Activated T-helper 1 cell treated with Interleukin-2 at 50 U/mL for 16 hours (primary cell): ENCODE results near the gene SNX1.
"Not testable (repeated sequence)": the region's sequence is repeated elsewhere in the genome, so short reads cannot be mapped to it uniquely, and the experiment has no call there.

Experiments
- DNase-seq: peaks from one replicate; pipeline ENCODE4 v3.0.0-alpha.2; 2020; ENCODE audit warnings: low read depth

Gene SNX1

DNA sequence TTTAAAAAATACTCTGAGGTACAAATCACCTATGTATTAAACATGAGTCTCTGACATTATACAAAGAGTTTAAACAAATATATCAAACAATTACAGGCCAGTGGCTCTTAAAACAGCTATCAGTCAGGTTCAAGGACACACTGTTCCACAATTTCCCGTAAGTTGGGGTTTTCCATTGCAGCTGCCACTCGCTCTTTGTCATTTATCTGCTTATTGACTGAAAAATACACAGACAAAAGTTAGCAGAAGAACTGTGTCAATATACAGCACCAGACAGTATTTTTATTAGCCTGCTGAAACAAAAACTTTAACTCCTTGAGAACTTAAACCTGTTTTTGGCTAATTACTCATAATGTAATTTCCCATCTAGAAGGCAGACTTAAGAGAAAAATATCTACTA, 23.0 kb upstream of the SNX1 start:
- DNase-seq, result no peak

DNA sequence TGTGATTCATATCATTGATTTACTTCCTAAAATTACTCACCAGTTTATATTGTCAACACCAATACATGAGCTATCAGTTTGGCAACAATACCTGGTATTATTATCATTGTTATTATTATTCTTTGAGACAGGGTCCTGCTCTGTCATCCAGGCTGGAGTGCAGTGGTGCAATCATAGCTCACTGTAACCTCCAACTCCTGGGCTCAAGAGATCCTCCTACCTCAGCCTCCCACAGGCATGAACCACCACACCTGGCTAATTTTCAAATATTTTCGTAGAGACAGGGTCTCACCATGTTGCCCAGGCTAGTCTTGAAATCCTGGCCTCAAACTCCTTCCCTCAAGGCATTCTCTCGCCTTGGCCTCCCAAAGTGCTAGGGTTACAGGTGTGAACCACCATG, 22.3 kb upstream of the SNX1 start:
- not testable (repeated sequence) for DNase-seq

DNA sequence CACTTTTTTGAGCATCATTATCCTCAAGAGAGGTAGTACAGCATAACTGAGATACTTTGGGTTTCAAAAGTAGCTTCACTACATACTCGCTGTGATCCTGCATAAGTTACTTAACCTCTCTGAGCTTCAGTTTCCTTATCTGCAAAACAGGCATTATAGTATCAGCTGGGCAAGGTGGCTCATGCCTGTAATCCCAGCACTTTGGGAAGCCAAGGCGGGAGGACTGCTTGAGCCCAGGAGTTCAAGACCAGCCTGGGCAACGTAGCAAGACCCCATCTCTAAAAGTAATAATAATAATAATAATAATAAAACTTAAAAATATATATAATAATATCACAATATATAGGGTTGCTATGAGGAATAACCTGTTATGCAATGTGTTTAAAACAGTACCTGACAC, 13.0 kb upstream of the SNX1 start:
- DNase-seq, result no peak

DNA sequence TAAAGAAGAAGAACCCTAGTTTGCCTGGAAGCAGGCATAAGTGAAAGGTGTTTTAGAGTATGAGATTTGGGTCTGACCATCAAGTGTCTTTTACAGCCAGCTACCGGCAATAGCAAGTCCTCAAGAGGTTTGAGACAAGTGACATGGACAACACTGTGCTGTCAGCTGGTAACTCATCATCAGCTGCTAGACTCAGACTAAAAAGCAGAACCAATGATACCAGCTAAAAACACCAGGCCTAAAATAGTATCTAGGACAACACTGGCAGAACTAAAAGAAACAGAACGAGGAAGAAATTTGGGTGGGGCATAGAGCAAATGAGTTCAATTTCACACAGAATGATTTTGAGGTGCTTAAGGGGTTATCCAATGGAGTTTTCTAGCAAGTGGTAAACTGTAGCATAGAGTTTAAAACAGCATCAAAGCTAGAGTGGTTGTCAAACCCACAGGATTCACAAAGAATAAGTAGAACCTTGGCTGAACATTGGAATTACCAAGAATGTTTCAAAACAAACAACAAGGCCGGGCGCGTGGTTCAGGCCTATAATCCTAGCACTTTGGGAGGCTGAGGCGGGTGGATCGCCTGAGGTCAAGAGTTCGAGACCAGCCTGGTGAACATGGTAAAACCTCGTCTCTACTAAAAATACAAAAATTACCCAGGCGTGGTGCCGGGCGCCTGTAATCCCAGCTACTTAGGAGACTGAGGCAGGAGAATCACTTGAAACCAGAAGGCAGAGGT, 6.1 kb upstream of the SNX1 start:
- DNase-seq, result no peak

DNA sequence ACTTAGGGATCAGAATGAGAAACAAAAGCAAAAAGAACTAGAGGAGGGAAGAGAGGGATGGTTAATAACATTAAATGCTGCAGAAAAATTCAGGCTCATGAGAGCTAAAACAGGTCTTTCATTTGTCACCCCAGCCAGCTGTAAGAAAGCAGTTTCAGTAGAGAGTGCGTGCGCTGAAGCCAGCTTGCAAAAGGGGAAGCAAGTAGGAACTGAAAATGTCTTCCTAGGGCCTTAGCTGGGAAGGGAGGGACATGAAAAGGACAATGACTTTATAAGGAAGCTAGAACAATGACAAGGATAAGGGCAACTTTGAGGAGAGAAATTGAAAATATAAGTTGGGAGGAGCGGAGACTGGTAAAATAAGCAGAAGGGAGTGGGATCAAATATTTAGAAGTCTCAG, 5.3 kb upstream of the SNX1 start:
- DNase-seq, result no peak

DNA sequence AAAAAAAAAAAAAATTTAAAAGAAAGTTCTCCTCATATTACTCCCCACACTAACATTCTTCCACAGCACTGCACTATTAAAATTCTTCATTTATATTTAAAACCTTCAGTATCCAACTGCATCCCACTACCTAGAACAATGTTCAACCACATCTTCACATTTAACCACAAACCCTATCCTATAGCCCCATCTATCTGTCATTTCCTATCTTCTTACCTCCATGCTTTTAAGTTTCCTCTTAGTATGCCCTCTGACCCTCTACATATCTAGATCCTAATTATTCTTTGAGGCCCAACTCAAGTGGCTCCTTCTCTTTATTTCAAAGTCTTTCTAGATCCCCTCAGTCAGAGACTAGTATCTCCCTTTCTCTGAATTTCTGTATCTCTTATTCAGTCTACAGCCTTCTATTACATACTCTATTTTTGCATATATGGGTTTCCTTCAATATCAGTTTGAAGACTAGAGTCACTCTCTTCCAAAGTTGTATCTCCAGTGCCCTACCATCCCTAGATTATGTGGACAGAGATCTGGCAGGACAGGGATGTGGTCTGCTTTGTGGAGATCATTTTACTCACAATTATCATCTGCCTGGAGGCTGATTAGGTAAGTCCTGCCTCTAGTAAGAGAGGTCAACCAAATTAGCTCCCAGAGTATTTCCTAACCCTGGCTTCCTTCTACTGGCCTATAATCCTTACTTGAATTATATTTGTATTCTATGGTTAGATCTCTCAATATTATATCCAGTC, 3.5 kb upstream of the SNX1 start:
- DNase-seq, result no peak

DNA sequence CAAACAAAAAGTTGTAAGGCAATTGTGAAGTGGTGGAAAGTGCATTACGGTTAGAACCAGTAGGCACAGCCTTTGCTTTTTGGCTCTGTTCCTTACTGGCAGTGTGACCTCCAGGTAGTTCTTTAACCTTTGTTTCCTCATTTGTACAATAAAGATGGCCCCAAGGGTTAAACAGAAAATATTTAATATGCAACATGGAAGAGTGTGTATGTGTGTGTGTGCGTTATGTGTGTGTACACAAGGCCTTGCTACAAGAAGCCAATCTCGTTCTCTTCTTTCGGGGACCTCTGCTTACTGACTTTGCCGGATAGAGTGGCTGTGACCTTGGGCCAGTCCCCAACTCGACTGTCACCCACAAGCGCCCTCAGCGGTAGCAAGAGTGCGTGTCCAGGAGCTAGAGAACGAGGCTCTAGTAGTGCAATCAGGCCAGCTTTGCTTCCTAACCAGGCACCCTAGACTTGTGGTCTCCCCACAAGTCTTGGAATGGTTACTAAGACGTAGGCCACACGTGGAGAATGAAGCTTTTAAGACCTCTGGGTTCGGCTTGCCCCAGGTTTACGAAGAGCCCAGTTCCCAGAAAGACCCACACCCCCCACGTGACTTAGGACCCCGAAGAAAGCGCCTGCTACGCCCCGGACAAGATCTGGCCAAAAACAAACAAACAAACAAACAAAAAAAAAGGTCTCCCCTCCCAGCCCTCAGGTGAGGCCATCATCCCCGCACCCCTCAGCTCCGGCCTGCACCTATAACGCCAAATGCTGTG, 2.7 kb upstream of the SNX1 start:
- no peak for DNase-seq

DNA sequence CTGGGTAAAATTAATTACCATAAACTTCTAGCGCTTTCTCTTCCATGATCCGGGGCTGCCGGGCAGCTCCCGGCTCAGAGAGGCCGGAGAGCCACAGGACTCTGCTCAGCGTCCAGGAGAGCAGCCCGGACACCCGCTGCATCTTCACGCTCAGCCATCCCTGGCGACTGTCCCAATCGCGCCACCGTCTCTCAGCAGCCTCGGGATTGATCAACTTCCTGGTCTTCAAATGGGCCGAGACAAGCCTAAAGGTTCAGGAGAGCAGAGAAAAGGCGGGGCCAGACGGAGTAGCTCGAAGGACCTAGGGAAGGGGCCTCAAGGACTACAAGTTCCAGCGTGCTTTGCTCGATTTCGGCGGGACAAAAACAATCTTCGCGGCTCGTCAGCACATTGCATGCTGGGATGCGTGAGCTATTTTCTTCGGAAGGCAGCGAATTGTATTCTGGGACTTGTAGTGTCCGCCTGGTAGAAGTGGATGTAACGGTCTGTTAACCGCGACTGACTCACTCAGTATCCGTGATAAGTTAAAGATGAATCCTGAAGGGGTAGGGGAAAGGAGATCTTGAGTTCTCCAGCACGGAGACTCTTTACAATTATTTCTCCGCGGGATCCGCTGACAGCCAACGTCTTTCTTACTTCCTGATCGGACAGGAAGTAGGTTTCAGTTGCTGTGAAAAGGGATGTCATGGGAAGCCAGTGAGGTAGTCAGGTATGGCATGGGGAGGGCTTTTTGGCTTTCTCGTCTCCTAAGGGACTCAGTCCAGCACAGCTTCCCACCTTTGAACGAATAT, 2.0 kb upstream of the SNX1 start, which contains the start of gene CIAO2A:
TSS of gene CIAO2A (minus strand) at position 212 of the 791 bp plus-strand sequence. CDS start at position 142, 70 bp downstream.
- peak; percentile 81 for DNase-seq

DNA sequence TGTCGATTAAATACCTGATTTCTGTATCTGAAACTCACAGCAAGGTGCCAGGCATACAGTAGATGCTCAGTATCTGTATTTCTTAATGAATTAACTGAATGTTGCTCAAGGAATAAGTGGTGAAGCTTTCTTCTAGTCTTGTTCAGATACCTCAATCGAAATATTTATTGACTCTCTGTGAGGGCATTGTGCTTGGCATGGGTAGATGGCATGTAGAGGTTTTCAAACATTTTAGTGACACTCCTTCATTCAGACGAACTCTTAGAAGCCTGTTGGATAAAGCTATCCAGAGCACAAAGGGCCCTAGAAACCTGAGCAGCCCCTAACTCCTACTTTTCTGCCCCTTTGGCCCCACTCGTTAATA, 369 bp upstream of the SNX1 start:
- DNase-seq, result no peak

DNA sequence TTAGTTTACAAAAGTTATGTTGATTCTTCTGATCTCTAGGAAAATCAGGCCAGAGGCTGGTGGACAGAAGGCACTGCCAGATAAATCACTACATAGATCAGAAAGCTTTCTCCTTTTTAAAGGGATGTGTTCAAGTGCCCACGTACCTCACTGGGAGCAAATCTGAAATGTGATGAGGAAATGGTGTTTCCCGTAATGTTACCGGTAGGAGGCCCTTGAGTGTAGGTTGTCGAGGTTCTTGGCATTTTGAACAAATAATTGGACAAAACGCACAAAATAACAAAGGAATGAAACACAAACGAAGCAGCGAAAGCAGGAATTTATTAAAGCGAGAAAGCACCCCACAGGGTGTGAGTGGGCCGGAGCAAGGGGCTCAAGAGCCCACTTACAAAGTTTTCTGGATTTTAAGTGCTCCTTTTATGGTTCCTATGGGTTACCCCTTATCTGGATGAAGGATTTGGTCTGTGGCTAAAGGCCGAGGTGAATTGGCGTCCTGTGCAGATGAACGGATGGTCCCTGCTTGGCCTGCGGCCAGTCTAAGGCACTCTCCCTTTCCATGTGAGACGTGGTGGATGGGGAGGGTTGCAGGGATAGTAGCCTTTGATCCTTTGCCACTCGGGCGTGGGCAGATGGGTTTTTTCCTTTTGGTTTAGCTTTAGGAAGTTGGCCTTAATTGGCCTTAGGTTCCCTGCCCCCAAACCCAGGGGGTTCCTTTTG, 1.0 kb downstream of the SNX1 start:
- no peak for DNase-seq

DNA sequence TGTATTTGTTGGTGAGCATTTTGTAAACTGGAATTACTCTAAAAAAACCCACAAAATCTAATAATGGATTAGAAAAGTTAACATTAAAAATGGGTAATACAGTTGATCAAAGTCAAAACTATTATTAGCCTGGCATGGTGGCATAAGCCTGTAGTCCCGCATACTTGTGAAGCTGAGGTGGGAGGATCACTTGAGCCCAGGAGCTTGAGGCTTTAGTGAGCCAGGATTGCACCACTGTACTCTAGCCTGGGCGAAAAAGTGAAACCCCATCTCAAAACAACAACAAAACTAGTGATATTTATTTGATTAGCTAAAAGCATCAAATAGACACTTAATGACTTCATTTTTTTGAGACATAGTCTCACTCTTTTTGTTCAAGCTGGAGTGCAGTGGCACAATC, 3.6 kb downstream of the SNX1 start:
- DNase-seq, result no peak

DNA sequence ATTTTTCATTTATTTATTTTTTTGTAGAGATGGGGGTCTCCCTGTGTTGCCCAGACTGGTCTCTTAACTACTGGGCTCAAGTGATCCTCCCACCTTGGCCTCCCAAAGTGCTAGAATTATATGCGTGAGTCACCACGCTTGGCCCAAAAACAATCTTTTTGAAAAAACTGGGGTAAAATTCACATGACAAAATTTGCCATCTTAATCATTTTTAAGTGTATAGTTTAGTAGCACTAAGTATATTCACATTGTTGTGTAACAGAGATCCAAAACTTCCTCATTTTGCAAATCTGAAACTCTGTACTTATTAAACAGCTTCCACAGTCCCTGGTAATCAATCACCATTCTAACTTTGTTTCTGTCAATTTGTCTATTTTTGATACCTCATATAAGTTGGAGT, 5.2 kb downstream of the SNX1 start:
- DNase-seq, result no peak

DNA sequence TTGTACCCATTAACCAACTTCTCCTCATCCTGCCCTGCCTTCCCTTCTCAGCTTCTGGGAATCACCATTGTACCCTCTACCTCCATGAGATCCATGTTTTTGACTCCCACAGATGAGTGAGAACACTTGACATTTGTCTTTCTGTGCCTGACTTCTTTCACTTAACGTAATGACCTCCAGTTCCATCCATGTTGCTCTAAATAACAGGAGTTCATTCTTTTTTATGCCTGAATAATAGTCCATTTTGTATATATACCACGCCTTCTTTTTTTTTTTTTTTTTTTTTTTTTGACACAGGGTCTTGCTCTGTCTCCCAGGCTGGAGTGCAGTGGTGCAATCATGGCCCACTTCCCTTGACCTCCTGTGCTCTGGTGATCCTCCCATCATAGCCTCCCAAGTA, 6.7 kb downstream of the SNX1 start:
- DNase-seq, result no peak

DNA sequence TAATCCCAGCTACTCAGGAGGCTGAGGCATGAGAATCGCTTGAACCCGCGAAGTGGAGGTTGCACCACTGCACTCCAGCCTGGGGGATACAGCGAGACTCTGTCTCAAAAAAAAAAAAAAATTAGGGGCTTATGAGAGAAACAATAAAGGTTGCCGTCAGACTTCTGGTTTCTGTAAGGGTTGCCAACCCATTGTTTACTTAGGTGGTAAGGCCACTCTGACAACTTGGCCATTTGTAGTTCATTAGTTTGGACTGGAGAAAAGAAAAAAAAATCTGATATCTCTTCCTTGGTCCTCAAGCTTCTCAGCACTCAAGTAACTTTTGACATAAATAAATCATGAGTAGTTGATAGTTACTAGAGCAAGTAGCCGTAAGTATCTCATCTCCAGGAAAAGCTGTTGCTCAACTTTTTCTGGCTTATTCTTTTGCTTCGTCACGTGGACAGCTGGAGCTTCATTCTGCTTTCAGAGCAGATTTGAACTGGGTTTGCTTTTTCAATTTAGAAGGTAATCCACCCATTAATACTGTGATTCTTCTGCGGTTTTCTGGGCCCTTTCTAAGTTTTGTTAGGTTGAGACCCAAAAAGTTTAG, 9.4 kb downstream of the SNX1 start:
- DNase-seq, result no peak

DNA sequence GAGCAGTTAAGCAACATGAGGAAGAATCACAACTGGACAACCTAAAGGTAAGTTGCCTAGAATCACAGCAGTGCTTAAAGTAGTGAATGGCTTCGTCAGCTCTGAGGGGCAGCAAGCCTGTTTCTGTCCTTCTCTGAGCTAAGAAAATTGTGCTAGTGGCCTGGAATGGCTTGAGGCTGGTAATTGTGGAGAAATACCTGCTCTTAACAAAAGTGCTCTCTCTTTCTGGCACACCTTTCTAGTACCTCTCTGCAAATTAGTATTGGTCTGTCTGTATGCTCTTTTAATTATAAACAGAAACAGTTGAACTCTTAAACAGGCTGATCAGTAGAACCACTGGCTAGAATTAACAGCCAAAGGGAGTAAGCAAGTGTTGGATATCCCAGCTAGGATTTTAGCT, 11.6 kb downstream of the SNX1 start:
- DNase-seq, result no peak

DNA sequence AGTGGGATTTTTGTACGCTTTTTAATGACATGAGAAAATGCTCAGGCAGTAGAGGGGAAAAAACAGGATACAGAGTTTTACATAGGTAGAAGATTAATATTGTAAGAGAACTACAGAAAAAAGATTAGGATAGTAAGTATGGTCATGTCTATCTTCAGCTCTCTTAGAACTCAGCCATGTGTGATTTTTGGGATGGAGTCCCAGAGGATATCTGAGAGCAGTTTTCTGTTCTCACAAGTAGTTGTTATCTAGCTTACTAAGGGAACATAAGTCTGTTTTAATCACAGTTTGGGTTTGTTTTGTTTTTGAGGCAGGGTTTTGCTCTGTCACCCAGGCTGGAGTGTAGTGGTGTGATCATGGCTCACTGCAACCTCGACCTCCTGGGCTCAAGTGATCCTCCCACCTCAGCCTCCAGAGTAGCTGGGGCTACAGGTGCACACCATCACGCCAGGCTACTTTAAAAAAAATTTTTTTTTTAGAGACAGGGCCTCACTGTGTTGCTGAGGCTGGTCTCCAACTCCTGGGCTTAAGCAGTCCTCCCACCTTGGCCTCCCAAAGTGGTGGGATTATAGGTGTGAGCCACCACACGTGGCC, 14.4 kb downstream of the SNX1 start:
- DNase-seq, result not testable (repeated sequence)

DNA sequence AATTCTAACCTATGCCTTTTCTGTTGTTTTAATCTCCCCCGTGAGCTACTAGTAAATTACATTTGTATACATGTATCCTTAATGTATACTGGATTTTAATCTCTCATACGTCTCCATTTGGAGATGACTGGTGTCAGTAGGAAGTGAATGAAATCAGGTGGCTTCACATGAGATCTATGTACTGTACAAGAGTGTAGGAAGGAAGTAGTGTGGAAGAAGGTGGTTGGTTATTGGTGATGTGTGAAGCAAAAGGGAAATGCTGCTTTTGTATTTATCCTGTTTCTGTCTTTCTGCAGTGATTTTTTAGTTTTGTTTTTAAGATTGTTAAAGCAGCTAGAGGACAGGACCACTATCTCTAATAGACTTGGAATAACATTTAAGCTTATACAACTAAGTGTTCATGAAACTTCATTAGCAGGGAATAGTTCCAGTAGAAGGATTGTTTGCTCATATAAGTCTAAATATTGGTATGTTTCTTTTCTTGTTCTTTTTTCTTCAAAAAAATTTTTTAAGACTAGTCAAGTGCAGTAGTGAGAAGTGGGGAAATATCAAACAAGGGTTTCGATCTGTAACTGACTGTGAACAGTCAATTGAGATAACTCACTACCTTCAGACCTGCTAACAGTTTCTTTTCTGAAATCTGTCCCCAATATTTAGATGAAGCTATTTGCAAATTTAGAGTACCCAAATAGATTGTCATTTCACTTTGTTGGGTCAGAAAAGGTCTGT, 15.3 kb downstream of the SNX1 start:
- no peak for DNase-seq

DNA sequence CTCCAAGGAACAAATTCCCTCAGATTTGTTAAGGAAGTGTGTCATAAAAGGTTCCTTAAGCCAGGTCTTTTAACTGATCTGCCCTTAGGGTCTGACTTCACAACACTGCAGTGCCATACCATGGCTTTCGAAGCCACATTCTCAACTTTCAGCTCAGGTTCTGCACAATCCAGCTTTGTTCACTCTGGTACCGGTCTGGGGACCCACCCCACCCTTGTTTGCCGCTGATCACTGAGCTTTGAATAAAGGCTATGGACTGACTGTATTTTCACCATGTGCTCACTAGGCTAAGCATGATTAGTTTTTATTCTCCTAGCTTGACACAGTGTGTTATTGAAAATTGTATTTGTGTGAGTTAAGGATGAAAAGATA, 15.9 kb downstream of the SNX1 start:
- no peak for DNase-seq

DNA sequence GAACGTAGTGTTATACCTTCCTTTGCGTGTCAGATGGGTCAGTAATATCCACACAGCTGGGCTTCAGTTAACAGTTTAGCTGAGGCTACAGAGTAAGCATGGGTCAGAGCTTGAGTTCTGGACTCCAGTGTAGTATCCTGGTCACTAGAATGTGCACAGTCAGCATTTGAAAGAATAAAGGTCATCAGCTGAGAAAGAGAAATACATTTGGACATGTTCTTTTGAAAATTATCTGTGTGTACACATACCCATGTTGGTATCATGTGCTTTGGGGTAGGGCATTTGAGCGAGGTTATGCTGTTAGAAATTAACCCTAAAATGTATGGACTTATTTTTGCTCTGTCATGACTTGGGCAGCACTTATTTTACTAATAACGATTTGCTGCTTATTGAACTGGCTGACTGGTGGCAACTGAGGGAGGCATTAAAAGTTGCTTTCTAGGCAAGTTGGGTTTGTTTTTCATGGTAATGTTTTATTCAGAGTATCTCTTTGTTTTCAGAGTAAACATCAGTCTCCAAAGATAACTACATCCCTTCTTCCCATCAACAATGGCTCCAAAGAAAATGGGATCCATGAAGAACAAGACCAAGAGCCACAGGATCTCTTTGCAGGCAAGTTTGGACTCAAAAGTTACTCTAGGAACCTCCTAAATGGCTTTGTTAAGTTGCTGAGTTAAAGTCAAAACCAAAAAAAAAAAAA, 16.4 kb downstream of the SNX1 start:
- DNase-seq, result no peak
